Stimulated activated naive CD4-positive, alpha-beta T cell treated with Interleukin-2 at 50 U/mL for 16 hours (primary cell): ENCODE results near the gene DBNL.

Experiments
- DNase-seq: peaks from one replicate; lab custom pipeline; 2025; lab: John Stamatoyannopoulos, UW

Gene DBNL

DNA sequence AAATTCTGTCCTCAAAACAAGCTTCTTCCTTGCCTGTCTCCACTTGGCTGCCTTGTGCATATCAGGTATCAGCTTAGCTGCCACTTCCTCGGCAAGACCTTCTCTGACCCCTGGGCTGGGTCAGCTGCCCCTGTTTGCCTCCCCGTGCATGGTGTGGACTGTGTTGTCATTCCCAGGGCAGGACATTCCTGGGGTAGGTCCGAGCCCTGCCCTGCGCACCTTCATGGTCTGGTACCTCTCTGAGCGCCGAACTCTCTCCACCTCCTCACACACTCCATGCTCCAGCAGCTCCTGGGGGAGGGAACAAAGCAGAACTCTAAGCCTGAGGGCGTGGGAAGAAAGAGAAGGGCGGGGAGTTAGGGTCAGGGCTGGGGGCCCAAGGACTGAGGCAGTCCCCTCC is 34.0 kb downstream of the DBNL start:
- DNase-seq = no peak

GRCh38 chr7:44079331-44080021 is 35.0 kb downstream of the DBNL start:
- no peak for DNase-seq

- DNase-seq = no peak
Observed at GRCh38 chr7:44080118-44080517, 35.6 kb downstream of the DBNL start.

- DNase-seq = no peak
Observed at GRCh38 chr7:44080686-44081265, 36.3 kb downstream of the DBNL start.

GRCh38 chr7:44081266-44081748 is 36.8 kb downstream of the DBNL start:
- DNase-seq = no peak

GRCh38 chr7:44082541-44083207 is 38.2 kb downstream of the DBNL start:
- DNase-seq = peak; percentile 100

DNA sequence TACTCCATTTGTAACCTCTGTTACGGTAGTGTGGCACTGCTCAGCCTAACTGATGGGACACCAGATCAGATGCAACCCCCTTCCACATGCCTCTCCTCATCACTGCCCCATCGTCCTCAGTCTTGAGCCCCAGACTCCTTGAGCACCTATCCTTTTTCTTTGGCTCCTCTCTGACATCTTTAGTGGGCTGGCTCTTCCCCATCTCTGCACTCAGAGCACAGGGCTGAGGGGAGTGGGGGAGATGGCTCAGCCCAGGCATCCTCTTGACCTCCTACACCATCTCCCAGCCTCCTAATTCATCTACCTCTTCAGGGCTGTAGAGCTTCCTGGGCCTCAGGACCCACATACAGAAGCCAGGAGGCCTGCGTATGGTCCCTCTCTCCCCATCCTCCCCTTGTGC is 39.3 kb downstream of the DBNL start:
- DNase-seq = no peak

DNA sequence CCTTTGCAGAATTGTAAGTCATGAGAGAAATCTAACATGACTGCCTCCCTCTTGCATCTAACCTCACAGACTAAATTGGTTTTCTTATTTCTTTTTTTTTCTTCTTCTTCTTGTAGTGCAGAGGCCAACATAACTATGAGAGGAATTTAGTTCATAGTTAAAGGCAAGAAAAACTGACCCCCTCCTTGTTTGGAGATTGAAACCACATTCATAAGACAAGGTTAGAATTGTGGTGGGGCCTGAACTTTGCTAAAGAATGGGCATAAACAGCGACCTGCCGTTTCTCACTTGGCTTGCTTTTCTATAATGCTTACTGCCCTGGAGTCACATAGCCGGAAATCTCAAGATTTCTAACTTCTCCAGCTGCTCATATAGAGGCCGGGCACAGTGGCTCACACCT is 40.2 kb downstream of the DBNL start:
- DNase-seq = no peak

DNA sequence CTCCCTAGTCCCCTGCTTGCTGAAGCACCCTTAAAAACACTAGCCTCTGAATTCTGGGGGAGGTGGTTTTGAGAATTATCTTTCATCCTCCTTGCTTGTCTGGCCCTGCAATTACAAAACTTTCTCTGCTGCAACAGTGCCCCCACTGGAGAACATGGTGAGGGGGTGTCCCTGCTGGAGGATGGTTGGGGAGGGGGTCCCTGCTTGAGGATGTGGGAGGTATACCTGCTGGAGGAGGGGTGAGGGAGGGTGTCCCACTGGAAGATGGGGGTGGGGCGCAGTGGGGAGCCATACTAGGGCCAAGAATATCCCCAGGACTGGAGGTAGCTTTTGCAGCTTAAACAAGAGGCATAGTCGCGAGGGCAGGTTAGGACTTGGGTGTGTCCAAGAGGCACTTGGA is 41.0 kb downstream of the DBNL start:
- DNase-seq = no peak

DNA sequence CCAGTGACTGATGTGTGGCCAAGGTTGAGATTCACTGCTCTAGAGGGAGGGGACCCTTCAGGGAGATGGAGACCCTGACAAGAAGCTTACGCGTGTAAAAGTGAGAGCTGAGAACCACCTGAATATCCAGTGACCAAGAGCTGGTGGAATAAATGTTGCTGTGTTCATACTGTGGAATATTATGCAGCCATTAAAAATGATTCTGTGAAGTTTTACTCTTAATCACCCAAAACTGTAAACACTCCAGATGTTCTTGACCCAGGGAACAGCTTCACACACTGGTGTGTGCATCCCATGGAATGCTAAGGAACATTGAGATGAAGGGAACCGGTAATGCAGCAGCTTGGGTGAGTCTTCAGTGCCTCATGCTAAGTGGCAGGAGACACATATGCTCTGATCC is 42.1 kb downstream of the DBNL start:
- no peak for DNase-seq

- no peak for DNase-seq
Observed at GRCh38 chr7:44087911-44088838, 43.7 kb downstream of the DBNL start.

DNA sequence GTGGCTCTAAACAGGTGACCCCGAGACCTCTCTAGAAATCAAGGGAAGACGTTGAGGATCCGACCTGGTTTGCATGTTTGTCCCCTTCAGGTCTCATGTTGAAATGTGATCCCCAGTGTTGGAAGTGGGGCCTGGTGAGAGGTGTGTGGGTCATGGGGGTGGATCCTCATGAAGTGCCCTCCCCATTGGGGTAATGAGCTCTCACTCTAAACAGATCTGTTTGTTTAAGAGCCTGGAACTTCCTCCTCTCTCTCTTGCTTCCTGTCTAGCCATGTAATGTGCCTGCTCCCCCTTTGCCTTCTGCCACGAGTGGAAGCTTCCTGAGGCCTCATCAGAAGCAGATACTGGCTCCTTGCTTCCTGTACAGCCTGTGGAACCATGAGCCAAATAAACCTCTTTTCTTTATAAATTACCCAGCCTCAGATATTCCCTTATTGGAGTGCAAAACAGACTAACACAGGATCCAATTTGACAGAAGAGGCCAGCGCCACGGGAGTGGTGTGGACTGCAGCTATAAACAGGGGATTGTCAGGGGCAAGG is 48.7 kb downstream of the DBNL start:
- DNase-seq = no peak

DNA sequence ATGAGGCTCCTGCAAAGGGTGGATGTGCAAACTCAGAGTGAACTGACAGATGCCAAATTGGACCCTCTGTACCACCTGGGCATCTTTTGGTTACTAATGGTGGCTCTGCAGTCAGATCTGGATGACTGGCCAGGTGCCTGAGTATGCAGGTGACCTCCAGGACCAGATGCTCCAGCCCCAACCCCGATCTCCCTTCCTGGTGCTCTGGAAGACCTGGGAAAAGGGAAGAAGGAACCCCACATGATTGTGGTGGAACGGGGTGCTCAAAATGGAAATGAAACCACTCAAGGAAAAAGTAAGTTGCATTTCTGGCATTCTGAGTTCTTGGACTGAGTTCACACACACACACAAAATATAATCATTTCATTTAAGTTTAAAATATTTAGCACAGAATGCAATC is 49.9 kb downstream of the DBNL start:
- DNase-seq = no peak

DNA sequence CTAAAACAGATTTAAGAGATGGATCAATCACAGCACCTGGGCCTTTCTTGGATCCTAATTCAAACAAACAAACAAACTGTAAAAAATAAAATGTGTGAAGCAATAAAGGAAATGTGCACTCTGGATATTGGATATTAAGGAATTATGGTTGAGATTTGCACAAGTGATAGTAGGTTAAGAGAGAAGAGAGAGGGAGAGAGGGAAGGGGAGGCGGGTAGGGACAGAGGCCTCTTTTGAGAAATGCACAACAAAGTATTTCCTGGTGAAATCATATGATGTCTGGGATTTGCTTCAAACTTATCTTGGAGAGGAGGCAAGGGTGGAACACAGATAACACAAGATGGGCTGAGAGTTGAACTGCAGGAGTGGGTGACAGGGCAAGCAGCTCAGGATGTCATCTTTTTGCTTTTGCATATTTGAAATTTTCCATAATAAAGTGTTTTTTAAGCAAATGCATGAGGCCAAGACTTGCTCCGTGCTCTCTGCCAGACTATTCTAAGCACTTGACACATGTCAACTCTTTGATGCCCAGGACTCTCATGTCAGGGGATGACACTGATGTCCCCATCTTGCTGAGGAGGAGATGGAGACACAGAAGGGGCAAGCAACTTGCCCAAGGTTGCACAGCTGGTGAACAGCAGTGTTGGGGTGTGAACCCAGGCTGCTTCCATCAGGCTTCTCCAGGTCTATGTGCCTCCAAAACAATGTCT is 50.5 kb downstream of the DBNL start:
- DNase-seq = no peak

DNA sequence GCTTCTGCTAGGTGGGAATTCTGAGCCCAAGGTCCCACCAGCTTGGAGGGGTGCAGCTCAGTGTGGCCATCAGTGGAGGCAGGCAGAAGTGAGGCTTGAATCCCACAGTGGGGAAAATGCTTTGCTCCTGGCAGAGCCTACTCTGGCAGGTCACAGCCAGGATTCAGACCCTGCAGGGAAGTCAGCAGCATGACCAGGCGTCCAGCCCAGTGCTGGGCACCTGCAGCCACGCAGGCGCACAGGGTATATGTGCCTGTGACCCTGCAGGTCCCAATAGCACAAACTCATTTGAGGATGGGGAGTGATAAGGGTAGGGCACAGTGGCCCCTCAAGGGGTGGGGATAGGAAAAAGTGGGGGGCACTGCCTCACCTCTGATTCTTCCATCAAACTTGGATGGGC is 51.3 kb downstream of the DBNL start:
- no peak for DNase-seq

GRCh38 chr7:44096326-44096881 is 51.9 kb downstream of the DBNL start:
- DNase-seq = no peak

GRCh38 chr7:44097064-44097932 is 52.8 kb downstream of the DBNL start:
- no peak for DNase-seq

- DNase-seq = no peak
Observed at GRCh38 chr7:44098092-44099068, 53.9 kb downstream of the DBNL start.

GRCh38 chr7:44099669-44100068 is 55.2 kb downstream of the DBNL start:
- no peak for DNase-seq
